GM12801 (cell line): Measurements from ENCODE around the gene CALML5.

Experiments
- TF ChIP-seq, protein P1 (sequence below): IDR thresholded peaks from one replicate; pipeline ENCODE4 v1.5.1; 2011; ENCODE audit warnings: control low read depth; ENCODE audit not compliant: insufficient read length; ENCODE audit errors: extremely low read depth

The CALML5 gene

GRCh38 chr10:5494611-5495010 lies 4.8 kb downstream of the CALML5 start:
- TF ChIP-seq, protein P1, sequence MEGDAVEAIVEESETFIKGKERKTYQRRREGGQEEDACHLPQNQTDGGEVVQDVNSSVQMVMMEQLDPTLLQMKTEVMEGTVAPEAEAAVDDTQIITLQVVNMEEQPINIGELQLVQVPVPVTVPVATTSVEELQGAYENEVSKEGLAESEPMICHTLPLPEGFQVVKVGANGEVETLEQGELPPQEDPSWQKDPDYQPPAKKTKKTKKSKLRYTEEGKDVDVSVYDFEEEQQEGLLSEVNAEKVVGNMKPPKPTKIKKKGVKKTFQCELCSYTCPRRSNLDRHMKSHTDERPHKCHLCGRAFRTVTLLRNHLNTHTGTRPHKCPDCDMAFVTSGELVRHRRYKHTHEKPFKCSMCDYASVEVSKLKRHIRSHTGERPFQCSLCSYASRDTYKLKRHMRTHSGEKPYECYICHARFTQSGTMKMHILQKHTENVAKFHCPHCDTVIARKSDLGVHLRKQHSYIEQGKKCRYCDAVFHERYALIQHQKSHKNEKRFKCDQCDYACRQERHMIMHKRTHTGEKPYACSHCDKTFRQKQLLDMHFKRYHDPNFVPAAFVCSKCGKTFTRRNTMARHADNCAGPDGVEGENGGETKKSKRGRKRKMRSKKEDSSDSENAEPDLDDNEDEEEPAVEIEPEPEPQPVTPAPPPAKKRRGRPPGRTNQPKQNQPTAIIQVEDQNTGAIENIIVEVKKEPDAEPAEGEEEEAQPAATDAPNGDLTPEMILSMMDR: no peak

DNA sequence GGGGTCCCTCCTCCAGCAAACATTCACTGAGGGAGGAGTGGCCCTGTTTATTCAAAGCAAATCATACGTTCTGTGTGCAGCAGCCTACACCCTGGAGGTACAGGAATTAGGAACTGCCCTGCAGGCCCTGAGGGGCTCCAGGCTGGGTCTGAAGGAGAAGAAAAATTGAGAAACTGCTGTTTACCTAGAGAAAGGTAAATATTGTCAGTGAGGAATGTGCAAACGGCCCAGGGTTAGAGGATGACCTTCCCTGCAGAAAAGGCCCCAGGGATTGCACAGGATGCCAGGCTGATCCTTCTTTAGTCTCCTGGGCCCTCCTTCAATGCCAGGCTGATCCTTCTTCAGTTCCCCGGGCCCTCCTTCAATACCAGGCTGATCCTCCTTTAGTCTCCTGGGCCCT lies 5.7 kb downstream of the CALML5 start:
- TF ChIP-seq, protein P1: no peak

- TF ChIP-seq, protein P1: no peak
These were observed 6.3 kb downstream of the CALML5 start for GRCh38 chr10:5492929-5493576.

DNA sequence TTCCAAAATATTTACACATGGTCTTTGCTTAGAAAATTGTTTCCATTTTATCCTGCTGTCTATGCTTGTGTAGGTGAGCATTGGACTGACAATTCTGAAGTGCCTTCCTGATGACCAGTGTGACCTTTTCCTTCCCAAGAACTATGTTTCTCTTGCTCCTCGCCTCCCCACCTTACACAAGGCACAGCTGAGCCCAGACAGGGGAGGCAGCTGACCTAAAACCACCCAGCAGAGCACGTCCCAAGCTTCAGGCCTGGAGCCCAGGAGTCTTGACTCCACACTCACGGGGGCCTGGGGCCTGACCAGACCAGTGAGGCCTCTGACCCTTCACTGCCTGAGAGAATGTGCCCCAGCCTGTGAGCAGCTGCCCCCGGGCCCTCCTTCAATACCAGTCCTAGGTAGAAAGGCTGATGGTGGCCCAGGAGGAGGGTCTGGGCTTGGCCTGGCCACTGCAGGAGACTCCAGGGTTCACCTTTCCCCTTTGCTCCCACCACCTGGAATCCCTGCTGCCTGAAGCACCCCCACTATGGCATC lies 7.0 kb downstream of the CALML5 start:
- TF ChIP-seq, protein P1: no peak

GRCh38 chr10:5491477-5491876 lies 7.9 kb downstream of the CALML5 start:
- TF ChIP-seq, protein P1: no peak

GRCh38 chr10:5490698-5491464 lies 8.5 kb downstream of the CALML5 start:
- TF ChIP-seq, protein P1: no peak

DNA sequence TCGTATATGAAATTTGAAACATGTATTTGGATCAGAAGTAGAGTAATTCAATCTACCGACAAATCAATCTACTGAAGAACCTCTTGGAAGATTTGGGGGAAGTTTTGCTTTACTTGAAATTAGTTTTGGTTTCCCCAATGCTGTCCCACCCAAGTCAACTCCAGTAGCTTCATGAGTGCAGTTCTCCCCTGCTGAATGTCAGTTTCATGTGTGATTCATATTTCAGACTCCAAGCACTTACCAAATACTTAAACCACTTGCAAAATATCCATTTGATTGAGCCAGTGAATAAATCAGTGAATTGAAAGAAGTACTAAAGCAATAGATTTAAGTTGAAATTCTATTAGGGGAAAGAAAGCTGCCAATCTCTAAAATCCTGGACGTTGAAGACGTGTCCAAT lies 9.3 kb downstream of the CALML5 start:
- TF ChIP-seq, protein P1: no peak
